Measurements from ENCODE around the gene PHF2. TPM values are rescaled to one million over a fixed set of nuclear protein-coding genes. Genes with fewer than 3 reads are reported as not detected.

PHF2 gene
- total and polyA plus RNA-seq, 9 of the 15 experiments (the other 6 are each of a cell fraction or from before 2014, with no cell fraction given), result 0.37 to 14.4 (median 8.1) TPM

GRCh38 chr9:93531374-93531773 is 45.0 kb upstream of the PHF2 start:
- no peaks in the 10 kb centered on the region for H3K4me1 ChIP-seq (replicated peaks in 1 of 2; ENCODE audit: control insufficient read depth in 2 of 2, insufficient read depth in 2 of 2, low read length in 2 of 2)
- WGBS (ENCODE audit: insufficient coverage, low coverage, missing lambda C conversion rate), result 93% methylated on average over 3 of the region's 3 CpGs
- in situ Hi-C loops (cut with MboI) (no loop called here), intact Hi-C loops (cut with micrococcal nuclease) (no loop called here)
- H3K9ac ChIP-seq (ENCODE audit: insufficient read depth in 1 of 2, low read depth in 2 of 2, low read length in 2 of 2), result no peak overlapping the region
- ChIA-PET CTCF (ENCODE audit: low intra/inter-chr PET ratio) (interaction anchor here (0.6 kb wide), 1 partner anchor 574 kb away, joined by 4 read pairs; no protein-coding TSS in a partner anchor), POLR2A (no interaction called here)
- ATAC-seq, result no peak
- H3K4me2 ChIP-seq (ENCODE audit: insufficient read depth, low read length), result no peak overlapping the region
- H3K9me1 ChIP-seq (ENCODE audit: control insufficient read depth, insufficient read depth, low read length), result no peaks in the 10 kb centered on the region
- no peaks in the 10 kb centered on the region for H3K27me3 ChIP-seq (ENCODE audit: control insufficient read depth in 2 of 2, insufficient read depth in 2 of 2, low read length in 2 of 2)
- H2AFZ ChIP-seq (ENCODE audit: low read depth, low read length), result no peak overlapping the region
- H3K79me2 ChIP-seq (ENCODE audit: control insufficient read depth, insufficient read depth, low read length), result peaks cover 4% of the 10 kb centered on the region; the same call in 1 of the 3 replicates
- no peak for TF ChIP-seq TCF3 (CRISPR knock-in tag; IDR thresholded peaks at IDR 0.05)
- no peak for TF ChIP-seq WHSC1 (IDR thresholded peaks at IDR 0.05; ENCODE audit: low read length)
- TF ChIP-seq BCOR (IDR thresholded peaks at IDR 0.05), result no peak
- TF ChIP-seq CBFA2T2 (conservative IDR thresholded peaks at IDR 0.05), result no peak
- TF ChIP-seq JUN (IDR thresholded peaks at IDR 0.05; ENCODE audit: borderline replicate concordance, low read depth, low read length), result no peak
- TF ChIP-seq JUN (CRISPR knock-in tag; IDR thresholded peaks at IDR 0.05; ENCODE audit: borderline replicate concordance), result no peak
- no peak for TF ChIP-seq SMAD1 (IDR thresholded peaks at IDR 0.05; ENCODE audit: low read depth, low read length, partially characterized antibody)
- no peak for TF ChIP-seq ZNF347 (CRISPR knock-in tag; IDR thresholded peaks at IDR 0.05; ENCODE audit: low read depth)
- no peak for TF ChIP-seq SMAD2 (IDR thresholded peaks at IDR 0.05; ENCODE audit: low read depth, low read length)
- TF ChIP-seq MAX (CRISPR knock-in tag; IDR thresholded peaks at IDR 0.05), result no peak
- TF ChIP-seq FUS (optimal IDR thresholded peaks at IDR 0.05; ENCODE audit: low read depth, low read length), result no peak
- no peak for TF ChIP-seq ZKSCAN1 (IDR thresholded peaks at IDR 0.05; ENCODE audit: low read depth, low read length)
- no peak for TF ChIP-seq ZNF586 (CRISPR knock-in tag; conservative IDR thresholded peaks at IDR 0.05)
- no peak for TF ChIP-seq MYBL2 (IDR thresholded peaks at IDR 0.05; ENCODE audit: low read depth)
- TF ChIP-seq MYBL2 (CRISPR knock-in tag; IDR thresholded peaks at IDR 0.05; ENCODE audit: borderline replicate concordance), result no peak
- no peak for TF ChIP-seq FIP1L1 (IDR thresholded peaks at IDR 0.05; ENCODE audit: low read depth, low read length, poor library complexity, severe bottlenecking)
- no peaks in the 10 kb centered on the region for H4K20me1 ChIP-seq (replicated peaks; ENCODE audit: control insufficient read depth, insufficient read depth, low read length)
- no peak overlapping the region for H3K4me3 ChIP-seq
- no peak for FAIRE-seq
- peaks cover 98% of the 10 kb centered on the region for H3K36me3 ChIP-seq (ENCODE audit: control insufficient read depth, insufficient read depth, low read length)
- no peak for DNase-seq (ENCODE audit: extremely low read depth in 1 of 4, low spot score in 3 of 4)
- H3K9me3 ChIP-seq (replicated peaks; ENCODE audit: control insufficient read depth, insufficient read depth, low read depth, low read length), result no peaks in the 10 kb centered on the region
- BruUV-seq (replicated peaks), result no TSS peak
- H3K27ac ChIP-seq (ENCODE audit: extremely low read depth, low read depth, low read length), result no peak overlapping the region
